Liver (tissue), 9 donors: ENCODE measurements around the gene CTXN1. TPM values are rescaled to one million over a fixed set of nuclear protein-coding genes. Genes with fewer than 3 reads are reported as not detected.

Experiments used
- DNase-seq: peaks from one replicate; pipeline ENCODE4 v3.0.0-alpha.2; 2017; ENCODE audit warnings: low spot score
- H3K27ac ChIP-seq, 2 donors: one replicate each; pipeline ENCODE4 v1.7.0; 2013; ENCODE audit warnings: inconsistent platforms in 2 of 2, low read length in 2 of 2, control low read depth in 1 of 2, low read depth in 1 of 2, mild to moderate bottlenecking in 1 of 2
- H3K27me3 ChIP-seq, 4 donors: one replicate each; pipeline versions ENCODE4 v1.6.1 to v1.7.0; 2013; ENCODE audit warnings: low read length in 3 of 4, inconsistent platforms in 1 of 4, mild to moderate bottlenecking in 1 of 4, moderate library complexity in 1 of 4; ENCODE audit not compliant: control insufficient read depth in 4 of 4, insufficient read depth in 4 of 4
- H3K36me3 ChIP-seq, 4 donors: one replicate each; pipeline versions ENCODE4 v1.6.1 to v1.7.0; 2013; ENCODE audit warnings: low read length in 3 of 4, mild to moderate bottlenecking in 3 of 4, low read depth in 1 of 4, moderate library complexity in 1 of 4; ENCODE audit not compliant: control insufficient read depth in 4 of 4, insufficient read depth in 3 of 4
- H3K4me1 ChIP-seq, 4 donors: one replicate each; pipeline versions ENCODE4 v1.6.1 to v1.7.0; 2013; ENCODE audit warnings: low read length in 3 of 4, mild to moderate bottlenecking in 3 of 4, moderate library complexity in 1 of 4; ENCODE audit not compliant: control insufficient read depth in 4 of 4, insufficient read depth in 4 of 4
- H3K4me3 ChIP-seq, 3 donors: one replicate each; pipeline versions ENCODE4 v1.6.1 to v1.7.0; 2013; ENCODE audit warnings: low read length in 3 of 3, control low read depth in 1 of 3, low read depth in 1 of 3, mild to moderate bottlenecking in 1 of 3
- H3K9ac ChIP-seq, 2 donors: one replicate each; pipeline ENCODE4 v1.7.0; 2013; ENCODE audit warnings: low read length in 2 of 2, mild to moderate bottlenecking in 2 of 2, moderate library complexity in 2 of 2, control low read depth in 1 of 2, low read depth in 1 of 2
- H3K9me3 ChIP-seq, 4 donors: one replicate each; pipeline versions ENCODE4 v1.6.1 to v1.7.0; 2013; ENCODE audit warnings: low read length in 3 of 4; ENCODE audit not compliant: control insufficient read depth in 4 of 4
- ATF3 ChIP-seq: IDR thresholded peaks from 2 replicates; pipeline ENCODE4 v1.6.1; 2016; ENCODE audit warnings: antibody characterized with exemption
- CTCF ChIP-seq: fragments of 150-350 bp; IDR thresholded peaks from 2 replicates; pipeline ENCODE4 v1.5.1; 2017; ENCODE audit warnings: improper control_type of control experiment, low read depth, low read length; ENCODE audit not compliant: missing input control
- EGR1 ChIP-seq, 2 donors: IDR thresholded peaks; 2 replicates each; pipeline ENCODE4 v1.6.1; 2016 to 2018; ENCODE audit warnings: antibody characterized with exemption in 2 of 2, low read depth in 2 of 2
- FOXA2 ChIP-seq: IDR thresholded peaks from 2 replicates; pipeline ENCODE4 v1.6.1; 2016; ENCODE audit warnings: antibody characterized with exemption
- GABPA ChIP-seq, 2 donors: IDR thresholded peaks in 1 of 2; conservative IDR thresholded peaks in 1 of 2; 2 replicates each; pipeline ENCODE4 v1.6.1; 2016; ENCODE audit warnings: antibody characterized with exemption in 2 of 2, mild to moderate bottlenecking in 1 of 2, moderate library complexity in 1 of 2
- HNF4A ChIP-seq, 2 donors: conservative IDR thresholded peaks; 2 replicates each; pipeline ENCODE4 v1.6.1; 2016; ENCODE audit warnings: antibody characterized with exemption in 2 of 2, mild to moderate bottlenecking in 2 of 2
- HNF4G ChIP-seq: IDR thresholded peaks from 2 replicates; pipeline ENCODE4 v1.6.1; 2016; ENCODE audit warnings: antibody characterized with exemption
- MAX ChIP-seq: IDR thresholded peaks from 2 replicates; pipeline ENCODE4 v1.6.1; 2016; ENCODE audit warnings: antibody characterized with exemption
- NR2F2 ChIP-seq: IDR thresholded peaks from 2 replicates; pipeline ENCODE4 v1.6.1; 2016; ENCODE audit warnings: antibody characterized with exemption
- RAD21 ChIP-seq, 2 donors: IDR thresholded peaks; 2 replicates each; pipeline ENCODE4 v1.6.1; 2016; ENCODE audit warnings: antibody characterized with exemption in 2 of 2, mild to moderate bottlenecking in 2 of 2
- REST ChIP-seq: IDR thresholded peaks from 2 replicates; pipeline ENCODE4 v1.6.1; 2016; ENCODE audit warnings: antibody characterized with exemption, mild to moderate bottlenecking
- RXRA ChIP-seq, 2 donors: IDR thresholded peaks; 2 replicates each; pipeline ENCODE4 v1.6.1; 2017 to 2018; ENCODE audit warnings: antibody characterized with exemption in 2 of 2, mild to moderate bottlenecking in 1 of 2
- SP1 ChIP-seq: IDR thresholded peaks from 2 replicates; pipeline ENCODE4 v1.6.1; 2018; ENCODE audit warnings: antibody characterized with exemption, mild to moderate bottlenecking
- ZBTB33 ChIP-seq: IDR thresholded peaks from 2 replicates; pipeline ENCODE4 v1.6.1; 2016; ENCODE audit warnings: antibody characterized with exemption
- WGBS: extraction: QIAGEN DNeasy Blood & Tissue Kit; methylation state at CpG from one replicate; pipeline ENCODE4 v1.1.7; 2013; 5-methylcytosine and 5-hydroxymethylcytosine counted together
- polyA plus RNA-seq, 2 donors: library from polyadenylated mRNA; stranded (reverse) in 1 of 2; unstranded in 1 of 2; fragments of 200-250 nt in 1 of 2; fragments of >200 nt in 1 of 2; fragmentation: Nextera tagmentation in 1 of 2; extraction: Ambion mirVana in 1 of 2; gene quantifications; one replicate each; pipeline versions ENCODE4 v1.2.1 to v1.2.3, GENCODE V29; 2013 to 2015
- total RNA-seq, 2 donors: library from RNA; depleted of rRNA; stranded (reverse); fragments of >200 nt; gene quantifications; one replicate each; pipeline ENCODE4 v1.2.3, GENCODE V29; 2014
- donor health status: healthy.
- donor health status: healthy.
- donor health status: healthy.
- donor health status: healthy.
- donor health status: healthy.

CTXN1 gene
- total and polyA plus RNA-seq, 4 donors: 0.07 to 0.14 (median 0.08) TPM; not detected in 1

- no peak overlapping the region for H3K9ac ChIP-seq
- TF ChIP-seq MAX: no peak
- no peak for TF ChIP-seq REST
- no peak for TF ChIP-seq FOXA2
- no peak for TF ChIP-seq RAD21 (IDR thresholded peaks at IDR 0.05)
- TF ChIP-seq HNF4A (conservative IDR thresholded peaks at IDR 0.05): no peak
- TF ChIP-seq CTCF: no peak
- no peak for TF ChIP-seq ZBTB33
- TF ChIP-seq NR2F2: no peak
- no peak for TF ChIP-seq ATF3
- no peak for TF ChIP-seq SP1
- TF ChIP-seq GABPA (IDR thresholded peaks at IDR 0.05 in 1 of 2, conservative IDR thresholded peaks at IDR 0.05 in 1 of 2): no peak
- no peak for TF ChIP-seq HNF4G
- no peak for TF ChIP-seq RXRA (IDR thresholded peaks at IDR 0.05)
- no peak for TF ChIP-seq EGR1 (IDR thresholded peaks at IDR 0.05; ENCODE audit: low read depth in 2 of 2)
These were observed 47.9 kb upstream of the CTXN1 start for GRCh38 chr19:7973883-7974282.

More at GRCh38 chr19:7973883-7974282, 47.9 kb upstream of the CTXN1 start:
- Histone ChIP-seq H3K36me3 (peaks cover 0 to 22% (median 11%) of the 10 kb centered on the region in 4 donors), H3K9me3 (no peaks in the 10 kb centered on the region), H3K4me1 (peaks cover 0 to 28% (median 21%) of the 10 kb centered on the region in 4 donors), H3K27ac (no peak overlapping the region), H3K27me3 (no peaks in the 10 kb centered on the region), H3K4me3 (no peak overlapping the region)
- DNase-seq: no peak
- 95% methylated on average over 12 of the region's 12 CpGs for WGBS
